SK-N-SH treated with all-trans-retinoic acid at 6 μM for 48 hours (cell line): ENCODE measurements around the gene SETD3.

ENCODE experiments used
- ARNTL ChIP-seq: fragments of 450-650 bp; formaldehyde crosslinking; IDR thresholded peaks from 2 replicates; pipeline ENCODE4 v1.5.0; 2020; ENCODE audit warnings: low read depth, mild to moderate bottlenecking, moderate library complexity, borderline replicate concordance
- BACH2 ChIP-seq: fragments of 250-450 bp; sonication (Bioruptor Pico); IDR thresholded peaks from 2 replicates; pipeline ENCODE4 v1.9.0; 2021; ENCODE audit warnings: mild to moderate bottlenecking, borderline replicate concordance
- GLIS3 ChIP-seq: fragments of 250-450 bp; sonication (Bioruptor Pico); IDR thresholded peaks from 2 replicates; pipeline ENCODE4 v1.5.0; 2020; ENCODE audit warnings: mild to moderate bottlenecking, moderate library complexity
- ISL1 ChIP-seq: fragments of 250-450 bp; sonication (Bioruptor Pico); IDR thresholded peaks from 2 replicates; pipeline ENCODE4 v2.1.2; 2022; ENCODE audit warnings: mild to moderate bottlenecking, moderate library complexity
- PATZ1 ChIP-seq: fragments of 250-450 bp; sonication (Bioruptor Pico); IDR thresholded peaks from 2 replicates; pipeline ENCODE4 v1.8.0; 2020; ENCODE audit warnings: mild to moderate bottlenecking, moderate library complexity, borderline replicate concordance
- PPARA ChIP-seq: fragments of 250-450 bp; sonication (Bioruptor Pico); IDR thresholded peaks from 2 replicates; pipeline ENCODE4 v1.5.0; 2020; ENCODE audit warnings: mild to moderate bottlenecking, borderline replicate concordance
- RARB ChIP-seq: fragments of 250-450 bp; sonication (Bioruptor Pico); IDR thresholded peaks from 2 replicates; pipeline ENCODE4 v1.8.0; 2021; ENCODE audit warnings: mild to moderate bottlenecking, moderate library complexity
- TSHZ2 ChIP-seq: fragments of 250-450 bp; sonication (Bioruptor Pico); IDR thresholded peaks from 2 replicates; pipeline ENCODE4 v1.5.0; 2020; ENCODE audit warnings: mild to moderate bottlenecking, moderate library complexity
- ZC3H10 ChIP-seq: fragments of 250-450 bp; sonication (Bioruptor Pico); IDR thresholded peaks from 2 replicates; pipeline ENCODE4 v1.5.1; 2021; ENCODE audit warnings: mild to moderate bottlenecking, moderate library complexity
- ZFP3 ChIP-seq: fragments of 250-450 bp; sonication (Bioruptor Pico); IDR thresholded peaks from 2 replicates; pipeline ENCODE4 v1.5.0; 2020; ENCODE audit warnings: mild to moderate bottlenecking, moderate library complexity
- ZFP30 ChIP-seq: fragments of 450-650 bp; formaldehyde crosslinking; IDR thresholded peaks from 2 replicates; pipeline ENCODE4 v1.5.0; 2022; ENCODE audit warnings: mild to moderate bottlenecking, moderate library complexity
- ZNF8 ChIP-seq: fragments of 450-650 bp; formaldehyde crosslinking; IDR thresholded peaks from 2 replicates; pipeline ENCODE4 v1.5.0; 2020; ENCODE audit warnings: mild to moderate bottlenecking, moderate library complexity

- no peak for TF ChIP-seq TSHZ2
- TF ChIP-seq PATZ1 (CRISPR knock-in tag): no peak
- no peak for TF ChIP-seq PPARA
- TF ChIP-seq RARB: no peak
- no peak for TF ChIP-seq ZNF8 (CRISPR knock-in tag)
- TF ChIP-seq ZFP30 (CRISPR knock-in tag): no peak
- no peak for TF ChIP-seq BACH2 (CRISPR knock-in tag)
- no peak for TF ChIP-seq ARNTL (CRISPR knock-in tag)
- TF ChIP-seq ZC3H10 (CRISPR knock-in tag): no peak
- no peak for TF ChIP-seq GLIS3 (CRISPR knock-in tag)
- TF ChIP-seq ISL1 (CRISPR knock-in tag): no peak
- TF ChIP-seq ZFP3: no peak
Measured at GRCh38 chr14:99412117-99413061, 68.3 kb downstream of the SETD3 start.
